Adrenal gland (tissue), 5 donors: ENCODE data around the gene RPA3.

Source experiments
- POLR2A ChIP-seq, 2 donors: fragments of 450-650 bp; IDR thresholded peaks; one replicate each; pipeline ENCODE4 v1.6.1; 2017; ENCODE audit warnings: antibody characterized with exemption in 2 of 2, mild to moderate bottlenecking in 2 of 2, moderate library complexity in 1 of 2
- TF ChIP-seq, protein P1 (sequence below), 6 experiments: fragments of 450-650 bp in 4 of 6; fragments of 200-600 bp in 2 of 6; sonication (generic) in 1 of 6; IDR thresholded peaks; 1 replicate in 5 of 6; 2 replicates in 1 of 6; pipeline versions ENCODE4 v1.5.1 to v1.8.0; 2016 to 2021; ENCODE audit warnings: antibody characterized with exemption in 6 of 6, mild to moderate bottlenecking in 2 of 6, moderate library complexity in 1 of 6
- donor health status: DM: no; HTN: no; CAD: no.

GRCh38 chr7:7651479-7651878, 66.9 kb downstream of the RPA3 start:
- TF ChIP-seq, protein P1, sequence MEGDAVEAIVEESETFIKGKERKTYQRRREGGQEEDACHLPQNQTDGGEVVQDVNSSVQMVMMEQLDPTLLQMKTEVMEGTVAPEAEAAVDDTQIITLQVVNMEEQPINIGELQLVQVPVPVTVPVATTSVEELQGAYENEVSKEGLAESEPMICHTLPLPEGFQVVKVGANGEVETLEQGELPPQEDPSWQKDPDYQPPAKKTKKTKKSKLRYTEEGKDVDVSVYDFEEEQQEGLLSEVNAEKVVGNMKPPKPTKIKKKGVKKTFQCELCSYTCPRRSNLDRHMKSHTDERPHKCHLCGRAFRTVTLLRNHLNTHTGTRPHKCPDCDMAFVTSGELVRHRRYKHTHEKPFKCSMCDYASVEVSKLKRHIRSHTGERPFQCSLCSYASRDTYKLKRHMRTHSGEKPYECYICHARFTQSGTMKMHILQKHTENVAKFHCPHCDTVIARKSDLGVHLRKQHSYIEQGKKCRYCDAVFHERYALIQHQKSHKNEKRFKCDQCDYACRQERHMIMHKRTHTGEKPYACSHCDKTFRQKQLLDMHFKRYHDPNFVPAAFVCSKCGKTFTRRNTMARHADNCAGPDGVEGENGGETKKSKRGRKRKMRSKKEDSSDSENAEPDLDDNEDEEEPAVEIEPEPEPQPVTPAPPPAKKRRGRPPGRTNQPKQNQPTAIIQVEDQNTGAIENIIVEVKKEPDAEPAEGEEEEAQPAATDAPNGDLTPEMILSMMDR (IDR thresholded peaks at IDR 0.05) = no peak
- no peak for TF ChIP-seq POLR2A (IDR thresholded peaks at IDR 0.05)
